ENCODE data around the gene KSR2.

Gene KSR2

GRCh38 chr12:117855165-117855564 is 113.6 kb downstream of the KSR2 start:
- DNase-seq = no peak

GRCh38 chr12:117854339-117855012 is 114.3 kb downstream of the KSR2 start:
- DNase-seq = peak; percentile 66

- no peak for DNase-seq
Observed at GRCh38 chr12:117853600-117853999, 115.2 kb downstream of the KSR2 start.

GRCh38 chr12:117850048-117850447 is 118.7 kb downstream of the KSR2 start:
- peak; percentile 8 for DNase-seq

GRCh38 chr12:117847371-117847770 is 121.4 kb downstream of the KSR2 start:
- DNase-seq = no peak

- DNase-seq = no peak
Observed at GRCh38 chr12:117845271-117845904, 123.4 kb downstream of the KSR2 start.

GRCh38 chr12:117844114-117844830 is 124.5 kb downstream of the KSR2 start:
- no peak for DNase-seq

GRCh38 chr12:117842630-117843029 is 126.2 kb downstream of the KSR2 start:
- DNase-seq = no peak

- no peak for DNase-seq
Observed at GRCh38 chr12:117842220-117842619, 126.6 kb downstream of the KSR2 start.

- no peak for DNase-seq
Observed at GRCh38 chr12:117837737-117838050, 131.1 kb downstream of the KSR2 start.

GRCh38 chr12:117836999-117837736 is 131.6 kb downstream of the KSR2 start:
- peak; percentile 83 for DNase-seq

- no peak for DNase-seq
Observed at GRCh38 chr12:117836476-117836875, 132.3 kb downstream of the KSR2 start.

- DNase-seq = no peak
Observed at GRCh38 chr12:117835156-117835555, 133.6 kb downstream of the KSR2 start.

GRCh38 chr12:117832459-117833457 is 136.0 kb downstream of the KSR2 start:
- no peak for DNase-seq

GRCh38 chr12:117830471-117830870 is 138.3 kb downstream of the KSR2 start:
- DNase-seq = no peak

GRCh38 chr12:117829108-117829507 is 139.7 kb downstream of the KSR2 start:
- DNase-seq = no peak

- no peak for DNase-seq
Observed at GRCh38 chr12:117827660-117828059, 141.1 kb downstream of the KSR2 start.

- no peak for DNase-seq
Observed at GRCh38 chr12:117825827-117826226, 143.0 kb downstream of the KSR2 start.

GRCh38 chr12:117821480-117822175 is 147.2 kb downstream of the KSR2 start:
- no peak for DNase-seq

GRCh38 chr12:117820216-117820907 is 148.4 kb downstream of the KSR2 start:
- no peak for DNase-seq

GRCh38 chr12:117819160-117819559 is 149.6 kb downstream of the KSR2 start:
- DNase-seq = no peak
